NCI-H2196 treated with DMSO at 0.1 percent for 48 hours (cell line): Measurements from ENCODE around the gene RFC2.

Experiments
- DNase-seq: peaks from one replicate; lab custom pipeline; 2025; ENCODE audit not compliant: unreplicated experiment; lab: John Stamatoyannopoulos, UW

Gene RFC2

GRCh38 chr7:74193913-74194312, 60.3 kb downstream of the RFC2 start:
- no peak for DNase-seq

GRCh38 chr7:74193054-74193453, 61.1 kb downstream of the RFC2 start:
- DNase-seq, result no peak

- no peak for DNase-seq
These were observed 63.0 kb downstream of the RFC2 start for GRCh38 chr7:74191231-74191630.

GRCh38 chr7:74190259-74190658, 63.9 kb downstream of the RFC2 start:
- no peak for DNase-seq

- no peak for DNase-seq
These were observed 66.1 kb downstream of the RFC2 start for GRCh38 chr7:74187915-74188675.

GRCh38 chr7:74185636-74186035, 68.6 kb downstream of the RFC2 start:
- DNase-seq, result no peak

- no peak for DNase-seq
These were observed 69.2 kb downstream of the RFC2 start for GRCh38 chr7:74185016-74185415.

- no peak for DNase-seq
These were observed 70.3 kb downstream of the RFC2 start for GRCh38 chr7:74183653-74184450.

- DNase-seq, result no peak
These were observed 71.1 kb downstream of the RFC2 start for GRCh38 chr7:74183142-74183541.

GRCh38 chr7:74182453-74183090, 71.6 kb downstream of the RFC2 start:
- no peak for DNase-seq

- DNase-seq, result no peak
These were observed 72.4 kb downstream of the RFC2 start for GRCh38 chr7:74181821-74182220.
